T-helper 17 cell (primary cell): ENCODE data around the gene OR4E2. TPM values are rescaled to one million over a fixed set of nuclear protein-coding genes. Genes with fewer than 3 reads are reported as not detected.
A peak's percentile ranks its signal among the peaks of the same experiment; 100 is the strongest.
"Not testable (repeated sequence)": the region's sequence is repeated elsewhere in the genome, so short reads cannot be mapped to it uniquely, and the experiment has no call there.

Experiments used
- ATAC-seq: fragments of 150-1000 bp; cut with Tn5 transposase; 2 replicates; pipeline ENCODE4 v1.10.0; 2021; ENCODE audit warnings: mild to moderate bottlenecking, moderate library complexity
- DNase-seq, 3 donors: peaks; one replicate each; pipeline versions ENCODE4 v3.0.0 to v3.0.0-alpha.2; 2020 to 2021
- H3K9me3 ChIP-seq: one replicate; pipeline ENCODE4 v1.7.0; 2013; ENCODE audit warnings: low read length, mild to moderate bottlenecking; ENCODE audit not compliant: control insufficient read depth, poor library complexity, severe bottlenecking
- H3K27ac Mint-ChIP-seq: one replicate; pipeline ENCODE4 v1.8.0; 2022; ENCODE audit warnings: mild to moderate bottlenecking, moderate library complexity, mixed read lengths
- H3K27me3 Mint-ChIP-seq: one replicate; pipeline ENCODE4 v1.8.0; 2022; ENCODE audit warnings: mixed read lengths
- H3K36me3 Mint-ChIP-seq: one replicate; pipeline ENCODE4 v1.8.0; 2022; ENCODE audit warnings: low read depth, mixed read lengths
- H3K4me1 Mint-ChIP-seq: one replicate; pipeline ENCODE4 v1.8.0; 2022; ENCODE audit warnings: mild to moderate bottlenecking, mixed read lengths
- H3K4me3 Mint-ChIP-seq: one replicate; pipeline ENCODE4 v1.8.0; 2022; ENCODE audit warnings: mild to moderate bottlenecking, moderate library complexity, mixed read lengths
- total RNA-seq, 4 donors: library from RNA in 2 of 4; stranded (reverse) in 2 of 4; gene quantifications; one replicate each; pipeline ENCODE4 v1.2.3 and lab custom pipeline; 2022 to 2026

The OR4E2 gene
- not detected for total RNA-seq
- total RNA-seq (lab: John Stamatoyannopoulos, UW): 0 reads per million in 2 donors

- peaks cover 3% of the 10 kb centered on the region for H3K4me1 Mint-ChIP-seq
- no peaks in the 10 kb centered on the region for H3K9me3 ChIP-seq
These were observed at the start of gene OR4E2 for GRCh38 chr14:21653331-21653885. OR4E2 (plus strand) TSS chr14:21653835; CDS start chr14:21665083, 11,248 bp downstream.

GRCh38 chr14:21612324-21612723 lies 41.3 kb upstream of the OR4E2 start:
- DNase-seq: no peak
- no peaks in the 10 kb centered on the region for H3K9me3 ChIP-seq
- ATAC-seq: no peak

More at GRCh38 chr14:21653331-21653885, at the start of gene OR4E2:
- no peaks in the 10 kb centered on the region for H3K36me3 Mint-ChIP-seq
- peaks cover 35% of the 10 kb centered on the region for H3K27me3 Mint-ChIP-seq
- no peak within 1 kb of the TSS for H3K4me3 Mint-ChIP-seq
- no peak for ATAC-seq
- no peak for DNase-seq
- no peak within 1 kb of the TSS for H3K27ac Mint-ChIP-seq

GRCh38 chr14:21614240-21614639 lies 39.4 kb upstream of the OR4E2 start:
- Mint-ChIP-seq H3K27ac (no peak overlapping the region), H3K4me1 (peaks cover 2% of the 10 kb centered on the region), H3K4me3 (no peak overlapping the region), H3K27me3 (peaks cover 25% of the 10 kb centered on the region), H3K36me3 (peaks cover 2% of the 10 kb centered on the region)
- no peak for ATAC-seq
- no peaks in the 10 kb centered on the region for H3K9me3 ChIP-seq
- DNase-seq: no peak

More at GRCh38 chr14:21612324-21612723, 41.3 kb upstream of the OR4E2 start:
- no peak overlapping the region for H3K27ac Mint-ChIP-seq
- no peak overlapping the region for H3K4me3 Mint-ChIP-seq
- peaks cover 2% of the 10 kb centered on the region for H3K36me3 Mint-ChIP-seq
- peaks cover 21% of the 10 kb centered on the region for H3K27me3 Mint-ChIP-seq
- peaks cover 2% of the 10 kb centered on the region for H3K4me1 Mint-ChIP-seq

GRCh38 chr14:21617614-21618013 lies 36.0 kb upstream of the OR4E2 start:
- DNase-seq (no peak), ATAC-seq (no peak)
- no peak overlapping the region for H3K4me3 Mint-ChIP-seq
- peaks cover 34% of the 10 kb centered on the region for H3K27me3 Mint-ChIP-seq
- H3K4me1 Mint-ChIP-seq: peaks cover 2% of the 10 kb centered on the region
- H3K27ac Mint-ChIP-seq: no peak overlapping the region
- H3K9me3 ChIP-seq: no peaks in the 10 kb centered on the region
- peaks cover 3% of the 10 kb centered on the region for H3K36me3 Mint-ChIP-seq

GRCh38 chr14:21626491-21627230 lies 27.0 kb upstream of the OR4E2 start:
- DNase-seq (no peak), ATAC-seq (no peak)
- Mint-ChIP-seq H3K27ac (no peak overlapping the region), H3K4me1 (no peaks in the 10 kb centered on the region), H3K27me3 (peaks cover 49% of the 10 kb centered on the region), H3K4me3 (no peak overlapping the region), H3K36me3 (peaks cover 2% of the 10 kb centered on the region)
- H3K9me3 ChIP-seq: no peaks in the 10 kb centered on the region

GRCh38 chr14:21630503-21630902 lies 23.1 kb upstream of the OR4E2 start:
- H3K27ac Mint-ChIP-seq, H3K4me1 Mint-ChIP-seq, DNase-seq, ATAC-seq, H3K4me3 Mint-ChIP-seq, H3K36me3 Mint-ChIP-seq, H3K9me3 ChIP-seq: not testable (repeated sequence)
- peaks cover 56% of the 10 kb centered on the region for H3K27me3 Mint-ChIP-seq

- ATAC-seq: no peak
These were observed 22.6 kb upstream of the OR4E2 start for GRCh38 chr14:21631084-21631483.

GRCh38 chr14:21634840-21635239 lies 18.8 kb upstream of the OR4E2 start, which contains the start of gene OR10G2:
OR10G2 (minus strand) TSS chr14:21634940; CDS start chr14:21634842, 98 bp downstream.
- H3K36me3 Mint-ChIP-seq: peaks cover 2% of the 10 kb centered on the region

More at GRCh38 chr14:21631084-21631483, 22.6 kb upstream of the OR4E2 start:
- H3K36me3 Mint-ChIP-seq: peaks cover 2% of the 10 kb centered on the region
- no peak overlapping the region for H3K4me3 Mint-ChIP-seq
- H3K9me3 ChIP-seq: no peaks in the 10 kb centered on the region
- H3K27ac Mint-ChIP-seq: no peak overlapping the region
- no peaks in the 10 kb centered on the region for H3K4me1 Mint-ChIP-seq
- H3K27me3 Mint-ChIP-seq: peaks cover 54% of the 10 kb centered on the region
- DNase-seq: no peak

GRCh38 chr14:21642683-21643082 lies 11.0 kb upstream of the OR4E2 start:
- Mint-ChIP-seq H3K27me3 (peaks cover 4% of the 10 kb centered on the region), H3K36me3 (no peaks in the 10 kb centered on the region), H3K27ac (peak overlapping the region; percentile 54), H3K4me1 (peaks cover 5% of the 10 kb centered on the region), H3K4me3 (no peak overlapping the region)
- ATAC-seq (no peak), DNase-seq (no peak)
- H3K9me3 ChIP-seq: no peaks in the 10 kb centered on the region

More at GRCh38 chr14:21634840-21635239, 18.8 kb upstream of the OR4E2 start, which contains the start of gene OR10G2:
- Mint-ChIP-seq H3K27me3 (peaks cover 40% of the 10 kb centered on the region), H3K4me1 (no peaks in the 10 kb centered on the region), H3K4me3 (no peak within 1 kb of the TSS), H3K27ac (no peak within 1 kb of the TSS)
- ATAC-seq (no peak), DNase-seq (no peak)
- H3K9me3 ChIP-seq: no peaks in the 10 kb centered on the region

GRCh38 chr14:21643407-21643806 lies 10.2 kb upstream of the OR4E2 start:
- Mint-ChIP-seq H3K4me1 (peaks cover 5% of the 10 kb centered on the region), H3K36me3 (no peaks in the 10 kb centered on the region), H3K27ac (no peak overlapping the region), H3K27me3 (peaks cover 4% of the 10 kb centered on the region), H3K4me3 (no peak overlapping the region)
- no peak for ATAC-seq
- H3K9me3 ChIP-seq: no peaks in the 10 kb centered on the region
- no peak for DNase-seq

GRCh38 chr14:21647380-21647779 lies 6.3 kb upstream of the OR4E2 start:
- Mint-ChIP-seq H3K4me3 (no peak overlapping the region), H3K27ac (no peak overlapping the region), H3K36me3 (no peaks in the 10 kb centered on the region), H3K4me1 (peaks cover 5% of the 10 kb centered on the region), H3K27me3 (peaks cover 34% of the 10 kb centered on the region)
- ATAC-seq: no peak
- no peak for DNase-seq
- no peaks in the 10 kb centered on the region for H3K9me3 ChIP-seq

- no peak for ATAC-seq
- Mint-ChIP-seq H3K36me3 (no peaks in the 10 kb centered on the region), H3K4me3 (no peak overlapping the region)
These were observed 1.3 kb upstream of the OR4E2 start for GRCh38 chr14:21652209-21652808.

GRCh38 chr14:21654215-21654614 lies 580 bp downstream of the OR4E2 start:
- Mint-ChIP-seq H3K4me3 (no peak overlapping the region), H3K36me3 (no peaks in the 10 kb centered on the region), H3K27ac (no peak overlapping the region), H3K4me1 (peaks cover 3% of the 10 kb centered on the region), H3K27me3 (peaks cover 30% of the 10 kb centered on the region)
- ATAC-seq: no peak
- no peaks in the 10 kb centered on the region for H3K9me3 ChIP-seq
- DNase-seq: no peak

More at GRCh38 chr14:21652209-21652808, 1.3 kb upstream of the OR4E2 start:
- Mint-ChIP-seq H3K4me1 (peaks cover 3% of the 10 kb centered on the region), H3K27me3 (peaks cover 35% of the 10 kb centered on the region), H3K27ac (no peak overlapping the region)
- H3K9me3 ChIP-seq: no peaks in the 10 kb centered on the region
- no peak for DNase-seq
